Neural crest cell (in vitro differentiated cells): ENCODE data around the gene MUC7. TPM values are rescaled to one million over a fixed set of nuclear protein-coding genes. Genes with fewer than 3 reads are reported as not detected.

Experiments
- DNase-seq: peaks from one replicate; pipeline ENCODE4 v3.0.0; 2021; ENCODE audit warnings: low read depth, mixed read lengths, low spot score
- H3K27ac Mint-ChIP-seq: one replicate; pipeline ENCODE4 v1.8.0; 2021; ENCODE audit warnings: mild to moderate bottlenecking, mixed read lengths; ENCODE audit not compliant: unreplicated experiment
- H3K27me3 Mint-ChIP-seq: 2 replicates; pipeline ENCODE4 v1.8.0; 2021; ENCODE audit warnings: low read depth, mild to moderate bottlenecking, mixed read lengths
- H3K36me3 Mint-ChIP-seq: 2 replicates; pipeline ENCODE4 v1.8.0; 2021; ENCODE audit warnings: low read depth, mild to moderate bottlenecking, mixed read lengths
- H3K4me1 Mint-ChIP-seq: 2 replicates; pipeline ENCODE4 v1.8.0; 2021; ENCODE audit warnings: mixed read lengths
- H3K4me3 Mint-ChIP-seq: one replicate; pipeline ENCODE4 v1.8.0; 2021; ENCODE audit warnings: mild to moderate bottlenecking, mixed read lengths
- H3K9me3 Mint-ChIP-seq: 2 replicates; pipeline ENCODE4 v1.8.0; 2021; ENCODE audit warnings: mixed read lengths
- CTCF ChIP-seq: fragments of 200-600 bp; sonication (generic); conservative IDR thresholded peaks from 2 replicates; pipeline ENCODE4 v1.5.0; 2021; ENCODE audit warnings: antibody characterized with exemption, mild to moderate bottlenecking
- total RNA-seq: library from RNA; stranded (reverse); gene quantifications from 2 replicates; pipeline ENCODE4 v1.2.1, GENCODE V29; 2021

The MUC7 gene
- total RNA-seq, 1 donor from 2014 or later: not detected

- H3K27me3 Mint-ChIP-seq: peaks cover 15% of the 10 kb centered on the region
- H3K27ac Mint-ChIP-seq: no peak within 1 kb of the TSS
- no peak for DNase-seq
- H3K36me3 Mint-ChIP-seq: no peaks in the 10 kb centered on the region
- H3K4me1 Mint-ChIP-seq: no peaks in the 10 kb centered on the region
- no peak for TF ChIP-seq CTCF
- no peak within 1 kb of the TSS for H3K4me3 Mint-ChIP-seq
- H3K9me3 Mint-ChIP-seq: no peaks in the 10 kb centered on the region
Observed at GRCh38 chr4:70518269-70518668, 46.3 kb downstream of the MUC7 start, which contains the start of gene AMTN. Gene AMTN, plus strand, starts transcription at chr4:70518569. Its CDS starts 209 bp downstream, at chr4:70518778.

- no peak for TF ChIP-seq CTCF
- no peak overlapping the region for H3K27ac Mint-ChIP-seq
Observed at GRCh38 chr4:70518716-70519115, 46.7 kb downstream of the MUC7 start.

GRCh38 chr4:70522626-70523025 is 50.6 kb downstream of the MUC7 start:
- no peaks in the 10 kb centered on the region for H3K4me1 Mint-ChIP-seq
- no peaks in the 10 kb centered on the region for H3K9me3 Mint-ChIP-seq
- TF ChIP-seq CTCF: no peak
- no peak for DNase-seq
- no peak overlapping the region for H3K4me3 Mint-ChIP-seq
- peaks cover 17% of the 10 kb centered on the region for H3K27me3 Mint-ChIP-seq
- H3K27ac Mint-ChIP-seq: peak overlapping the region; percentile 28
- no peaks in the 10 kb centered on the region for H3K36me3 Mint-ChIP-seq

More at GRCh38 chr4:70518716-70519115, 46.7 kb downstream of the MUC7 start:
- peaks cover 11% of the 10 kb centered on the region for H3K27me3 Mint-ChIP-seq
- H3K4me1 Mint-ChIP-seq: no peaks in the 10 kb centered on the region
- no peak overlapping the region for H3K4me3 Mint-ChIP-seq
- H3K9me3 Mint-ChIP-seq: no peaks in the 10 kb centered on the region
- DNase-seq: no peak
- H3K36me3 Mint-ChIP-seq: no peaks in the 10 kb centered on the region

GRCh38 chr4:70530997-70531396 is 59.0 kb downstream of the MUC7 start:
- peak overlapping the region; percentile 17 for H3K27ac Mint-ChIP-seq
- no peak for DNase-seq
- no peaks in the 10 kb centered on the region for H3K4me1 Mint-ChIP-seq
- H3K36me3 Mint-ChIP-seq: no peaks in the 10 kb centered on the region
- H3K9me3 Mint-ChIP-seq: no peaks in the 10 kb centered on the region
- peaks cover 6% of the 10 kb centered on the region for H3K27me3 Mint-ChIP-seq
- no peak overlapping the region for H3K4me3 Mint-ChIP-seq
- no peak for TF ChIP-seq CTCF

GRCh38 chr4:70531981-70532380 is 60.0 kb downstream of the MUC7 start:
- no peak for DNase-seq
- H3K36me3 Mint-ChIP-seq: no peaks in the 10 kb centered on the region
- no peak overlapping the region for H3K4me3 Mint-ChIP-seq
- no peaks in the 10 kb centered on the region for H3K4me1 Mint-ChIP-seq
- no peak overlapping the region for H3K27ac Mint-ChIP-seq
- TF ChIP-seq CTCF: peak; percentile 34
- peaks cover 3% of the 10 kb centered on the region for H3K27me3 Mint-ChIP-seq
- no peaks in the 10 kb centered on the region for H3K9me3 Mint-ChIP-seq

Other genes with a start within 250 kb of the MUC7 start
- gene FDCSP, start 246.1 kb upstream of the MUC7 start, total RNA-seq: not detected in 2 replicates
- gene CSN3, start 229.6 kb upstream of the MUC7 start, total RNA-seq: not detected in 2 replicates
- gene CABS1, start 137.2 kb upstream of the MUC7 start, total RNA-seq: not detected in 2 replicates
- not detected in 2 replicates for gene SMR3A, start 111.4 kb upstream of the MUC7 start, total RNA-seq
- not detected in 2 replicates for gene SMR3B, start 89.1 kb upstream of the MUC7 start, total RNA-seq
- not detected in 2 replicates for gene OPRPN, start 74.3 kb upstream of the MUC7 start, total RNA-seq
- gene AMTN, start 46.4 kb downstream of the MUC7 start, total RNA-seq: not detected in 2 replicates
- not detected in 2 replicates for gene AMBN, start 120.1 kb downstream of the MUC7 start, total RNA-seq
- gene ENAM, start 156.5 kb downstream of the MUC7 start, total RNA-seq: not detected in 2 replicates
- not detected in 2 replicates for gene JCHAIN, start 194.3 kb downstream of the MUC7 start, total RNA-seq
- gene UTP3, start 216.3 kb downstream of the MUC7 start, total RNA-seq: 29.5 and 30.1 TPM in 2 replicates
- gene RUFY3, start 249.8 kb downstream of the MUC7 start, total RNA-seq: 87.7 and 98.8 TPM in 2 replicates